Karpas-422 (cell line): Measurements from ENCODE around the gene GGT5. TPM values are rescaled to one million over a fixed set of nuclear protein-coding genes. Genes with fewer than 3 reads are reported as not detected.
"Not testable (repeated sequence)": the region's sequence is repeated elsewhere in the genome, so short reads cannot be mapped to it uniquely, and the experiment has no call there.

Source experiments
- DNase-seq: peaks from one replicate; pipeline ENCODE4 v3.0.0-alpha.2; 2015
- H2AFZ ChIP-seq: fragments of 200-600 bp; sonication (generic); 2 replicates; pipeline ENCODE4 v1.6.1; 2014; ENCODE audit warnings: antibody characterized with exemption, low read length, mixed read lengths
- H3K27ac ChIP-seq: fragments of 200-600 bp; sonication (generic); 2 replicates; pipeline ENCODE4 v1.5.1; 2014; ENCODE audit warnings: mild to moderate bottlenecking, low read length, moderate library complexity
- H3K27me3 ChIP-seq: fragments of 200-600 bp; sonication (generic); 2 replicates; pipeline ENCODE4 v1.6.1; 2014; ENCODE audit warnings: low read length, mixed read lengths
- H3K36me3 ChIP-seq: fragments of 200-600 bp; sonication (generic); 2 replicates; pipeline ENCODE4 v1.6.1; 2014; ENCODE audit warnings: low read length, mixed read lengths; ENCODE audit not compliant: insufficient read depth
- H3K4me1 ChIP-seq: fragments of 200-600 bp; sonication (generic); 2 replicates; pipeline ENCODE4 v1.6.1; 2014; ENCODE audit warnings: mild to moderate bottlenecking, low read length, mixed read lengths
- H3K4me2 ChIP-seq: fragments of 200-600 bp; sonication (generic); 2 replicates; pipeline ENCODE4 v1.6.1; 2014; ENCODE audit warnings: low read length, low read depth, mild to moderate bottlenecking; ENCODE audit not compliant: poor library complexity, severe bottlenecking
- H3K4me3 ChIP-seq: fragments of 200-600 bp; sonication (generic); 2 replicates; pipeline ENCODE4 v1.5.1; 2014; ENCODE audit warnings: mild to moderate bottlenecking, antibody characterized with exemption, low read length, mixed read lengths
- H3K79me2 ChIP-seq: fragments of 200-600 bp; sonication (generic); 2 replicates; pipeline ENCODE4 v1.6.1; 2014; ENCODE audit warnings: mild to moderate bottlenecking, low read length, mixed read lengths
- H3K9ac ChIP-seq: fragments of 200-600 bp; sonication (generic); 2 replicates; pipeline ENCODE4 v1.6.0; 2014; ENCODE audit warnings: low read length
- H3K9me2 ChIP-seq: fragments of 200-600 bp; sonication (generic), shearing (Covaris generic); replicated peaks from 2 replicates; pipeline ENCODE4 v1.6.0; 2014; ENCODE audit warnings: mild to moderate bottlenecking, low read length, moderate library complexity; ENCODE audit not compliant: insufficient read depth
- H3K9me3 ChIP-seq: fragments of 300-700, 200-600 bp; sonication (generic); 2 replicates; pipeline ENCODE4 v1.6.1; 2014; ENCODE audit warnings: low read length, mixed read lengths
- H4K20me1 ChIP-seq: fragments of 200-600 bp; sonication (generic); 2 replicates; pipeline ENCODE4 v1.6.1; 2014; ENCODE audit warnings: mild to moderate bottlenecking, antibody characterized with exemption, low read length, low read depth; ENCODE audit not compliant: insufficient read depth
- total RNA-seq: library from RNA; depleted of rRNA; stranded (reverse); fragments of >200 nt; shearing (Covaris generic); gene quantifications from 2 replicates; pipeline ENCODE4 v1.2.3, GENCODE V29; 2014; ENCODE audit warnings: low replicate concordance; rRNA removed

GGT5 gene
- not detected in 2 replicates for total RNA-seq

DNA sequence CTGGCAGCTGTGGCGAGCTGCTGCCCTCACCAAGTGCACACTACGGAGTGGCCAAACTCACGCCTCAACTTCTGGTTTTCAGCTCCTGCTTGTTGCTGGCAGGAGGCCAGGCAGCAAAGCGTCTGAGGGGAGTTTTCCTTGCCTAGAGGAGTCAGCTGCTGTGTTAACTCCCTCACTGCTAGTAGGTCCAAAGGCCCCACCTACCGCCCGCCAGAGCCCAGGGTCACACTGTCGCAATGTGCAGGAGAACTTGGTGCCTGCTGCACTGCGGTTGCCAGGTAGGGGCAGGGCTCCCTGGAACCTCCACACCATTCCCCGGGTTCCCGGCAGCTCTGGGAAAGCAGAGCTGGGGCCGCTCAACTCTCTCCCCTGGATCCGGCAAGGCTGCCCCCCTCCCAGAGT, at the start of gene GGT5:
GGT5 (minus strand) TSS at position 53 of the 402 bp plus-strand sequence. CDS start 357 bp downstream, outside the sequence.
- H3K9me3 ChIP-seq, H3K27me3 ChIP-seq, H4K20me1 ChIP-seq, H3K4me2 ChIP-seq, H2AFZ ChIP-seq, H3K79me2 ChIP-seq, H3K36me3 ChIP-seq, H3K27ac ChIP-seq, H3K4me3 ChIP-seq, H3K9ac ChIP-seq, H3K9me2 ChIP-seq: not testable (repeated sequence)
- DNase-seq, result peak; percentile 4
- peaks cover 11% of the 10 kb centered on the region for H3K4me1 ChIP-seq

GRCh38 chr22:24292202-24292830, 47.4 kb upstream of the GGT5 start:
- Histone ChIP-seq H3K4me1 (peaks cover 15% of the 10 kb centered on the region), H3K79me2 (peaks cover 80% of the 10 kb centered on the region)
- H3K4me3 ChIP-seq, H2AFZ ChIP-seq, H4K20me1 ChIP-seq, H3K9ac ChIP-seq, DNase-seq, H3K9me2 ChIP-seq, H3K27ac ChIP-seq, H3K9me3 ChIP-seq, H3K27me3 ChIP-seq, H3K36me3 ChIP-seq, H3K4me2 ChIP-seq: not testable (repeated sequence)

- Histone ChIP-seq H3K79me2 (peaks cover 83% of the 10 kb centered on the region), H3K27ac (no peak overlapping the region), H3K4me3 (no peak overlapping the region), H3K9ac (no peak overlapping the region), H3K9me3 (no peaks in the 10 kb centered on the region), H4K20me1 (no peaks in the 10 kb centered on the region), H3K4me2 (no peak overlapping the region), H3K36me3 (no peaks in the 10 kb centered on the region), H3K9me2 (no peaks in the 10 kb centered on the region), H2AFZ (no peak overlapping the region), H3K27me3 (no peaks in the 10 kb centered on the region), H3K4me1 (peaks cover 15% of the 10 kb centered on the region)
- peak; percentile 40 for DNase-seq
Observed at GRCh38 chr22:24291515-24292201, 46.8 kb upstream of the GGT5 start.

DNA sequence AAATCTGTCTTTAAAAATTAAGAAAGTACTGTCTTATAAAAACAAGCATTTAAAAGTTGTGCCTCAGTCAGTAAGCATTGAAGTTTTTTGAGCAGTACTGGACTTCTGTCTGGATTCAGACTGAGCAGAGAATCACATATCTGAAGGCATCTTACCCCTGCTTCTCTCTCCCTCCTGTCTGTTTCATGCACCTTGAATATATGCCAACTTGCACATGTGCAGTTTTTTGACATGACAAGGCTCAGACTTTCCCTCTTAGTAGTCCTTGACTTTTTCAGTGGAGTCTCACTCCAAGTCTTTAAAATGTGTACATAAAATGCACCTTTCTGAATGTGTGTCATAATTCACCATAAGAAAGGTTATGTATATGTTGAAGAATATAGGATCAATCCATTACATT, 45.6 kb upstream of the GGT5 start:
- Histone ChIP-seq H3K9me2 (no peaks in the 10 kb centered on the region), H3K27me3 (no peaks in the 10 kb centered on the region), H3K4me2 (no peak overlapping the region), H2AFZ (no peak overlapping the region), H3K4me1 (peaks cover 15% of the 10 kb centered on the region), H3K79me2 (peaks cover 83% of the 10 kb centered on the region), H3K9me3 (no peaks in the 10 kb centered on the region), H3K27ac (no peak overlapping the region), H3K4me3 (no peak overlapping the region), H3K36me3 (no peaks in the 10 kb centered on the region), H4K20me1 (no peaks in the 10 kb centered on the region), H3K9ac (no peak overlapping the region)
- DNase-seq, result peak; percentile 37

DNA sequence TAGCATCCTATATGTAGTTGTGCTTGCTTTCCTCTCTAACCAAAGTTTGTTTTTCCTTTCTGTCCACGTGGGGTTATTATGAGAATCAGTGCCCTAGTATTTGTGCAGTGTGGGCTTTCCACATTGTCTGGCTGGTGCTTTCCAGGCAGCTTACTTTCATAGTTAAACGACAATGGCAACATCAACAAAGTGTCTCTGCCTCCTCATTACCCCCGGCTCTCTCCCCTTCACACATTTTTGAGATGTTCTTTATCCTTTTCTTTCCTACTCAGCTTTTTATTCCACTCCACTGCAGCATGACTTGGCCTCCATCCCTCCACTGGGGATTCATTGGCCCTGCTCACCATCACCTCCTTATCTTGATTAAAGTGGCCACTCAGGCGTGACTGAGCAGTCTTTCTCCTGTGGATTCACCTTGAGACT, 44.9 kb upstream of the GGT5 start:
- no peaks in the 10 kb centered on the region for H3K9me3 ChIP-seq
- peaks cover 15% of the 10 kb centered on the region for H3K4me1 ChIP-seq
- no peaks in the 10 kb centered on the region for H3K36me3 ChIP-seq
- peaks cover 88% of the 10 kb centered on the region for H3K79me2 ChIP-seq
- H3K27ac ChIP-seq, result no peak overlapping the region
- no peak overlapping the region for H3K4me3 ChIP-seq
- H3K4me2 ChIP-seq, result no peak overlapping the region
- no peaks in the 10 kb centered on the region for H3K27me3 ChIP-seq
- DNase-seq, result peak; percentile 37
- H3K9me2 ChIP-seq, result no peaks in the 10 kb centered on the region
- no peak overlapping the region for H2AFZ ChIP-seq
- no peaks in the 10 kb centered on the region for H4K20me1 ChIP-seq
- no peak overlapping the region for H3K9ac ChIP-seq

- Histone ChIP-seq H4K20me1 (no peaks in the 10 kb centered on the region), H3K4me1 (peaks cover 15% of the 10 kb centered on the region), H3K9me3 (no peaks in the 10 kb centered on the region), H3K27me3 (no peaks in the 10 kb centered on the region), H3K4me3 (no peak overlapping the region), H3K4me2 (no peak overlapping the region), H3K27ac (no peak overlapping the region), H3K36me3 (no peaks in the 10 kb centered on the region), H3K79me2 (peaks cover 88% of the 10 kb centered on the region), H2AFZ (no peak overlapping the region), H3K9me2 (no peaks in the 10 kb centered on the region), H3K9ac (no peak overlapping the region)
- peak; percentile 17 for DNase-seq
Observed at GRCh38 chr22:24289114-24289513, 44.2 kb upstream of the GGT5 start.

DNA sequence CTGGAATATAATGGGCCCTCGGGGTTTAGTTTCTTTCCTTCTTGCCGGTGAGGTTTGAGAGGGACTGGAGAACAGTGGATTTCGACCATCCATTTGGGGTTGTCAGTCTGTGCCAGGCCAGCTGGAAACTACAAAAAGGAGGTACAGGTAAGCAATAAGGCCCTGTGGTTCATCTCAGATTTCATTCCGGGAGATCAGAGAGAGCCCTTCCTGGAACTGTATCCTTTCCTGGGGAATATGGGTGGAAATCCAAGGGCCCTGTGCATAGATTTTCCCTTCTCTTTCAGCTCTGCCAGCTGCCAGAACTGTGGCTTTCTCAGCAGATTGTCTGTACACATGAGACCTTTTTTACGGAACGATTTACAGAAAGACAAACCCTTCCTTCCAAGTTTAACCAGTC, 42.9 kb upstream of the GGT5 start:
- not testable (repeated sequence) for H3K4me3 ChIP-seq, H3K27me3 ChIP-seq, H4K20me1 ChIP-seq, H2AFZ ChIP-seq, H3K27ac ChIP-seq, H3K4me2 ChIP-seq, H3K9me2 ChIP-seq, H3K9ac ChIP-seq, H3K36me3 ChIP-seq, H3K9me3 ChIP-seq
- DNase-seq, result peak; percentile 25
- peaks cover 94% of the 10 kb centered on the region for H3K79me2 ChIP-seq
- peaks cover 15% of the 10 kb centered on the region for H3K4me1 ChIP-seq

DNA sequence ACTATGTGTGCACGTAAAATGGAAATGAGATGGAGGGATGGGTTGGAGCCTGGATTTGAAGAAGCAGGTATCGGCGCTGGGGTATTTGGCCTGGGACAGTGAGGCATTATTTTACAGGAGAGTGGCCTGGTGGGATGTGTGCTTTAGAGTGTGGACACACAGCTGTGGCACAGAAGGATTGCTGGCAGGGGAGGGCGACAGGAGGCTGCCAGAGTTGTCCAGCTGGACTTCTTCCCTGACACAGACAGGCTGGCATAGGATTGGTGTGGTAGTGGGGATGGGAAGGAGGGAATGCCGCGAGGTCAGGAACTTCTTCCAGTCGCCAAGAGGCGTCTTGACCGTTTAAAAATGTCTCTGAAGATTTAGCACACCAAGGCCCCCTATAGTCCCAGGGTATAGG, 42.3 kb upstream of the GGT5 start:
- H3K9ac ChIP-seq, DNase-seq, H2AFZ ChIP-seq, H3K36me3 ChIP-seq, H3K9me3 ChIP-seq, H3K4me3 ChIP-seq, H3K27ac ChIP-seq, H4K20me1 ChIP-seq, H3K4me2 ChIP-seq, H3K27me3 ChIP-seq, H3K9me2 ChIP-seq: not testable (repeated sequence)
- peaks cover 95% of the 10 kb centered on the region for H3K79me2 ChIP-seq
- H3K4me1 ChIP-seq, result peaks cover 15% of the 10 kb centered on the region
